Keratinocyte (primary cell): ENCODE measurements around the gene DNAJC18.

Experiments used
- CTCF ChIP-seq, 3 experiments: IDR thresholded peaks in 1 of 3; conservative IDR thresholded peaks in 1 of 3; optimal IDR thresholded peaks in 1 of 3; 2 replicates in 2 of 3; 3 replicates in 1 of 3; pipeline versions ENCODE3 to v1.5.1; 2011; ENCODE audit warnings: low read length in 3 of 3, mild to moderate bottlenecking in 3 of 3, moderate library complexity in 2 of 3, control low read depth in 1 of 3, inconsistent platforms in 1 of 3; ENCODE audit not compliant: insufficient read depth in 2 of 3; ENCODE audit errors: extremely low read depth in 1 of 3
- EZH2 ChIP-seq: IDR thresholded peaks from one replicate; pipeline ENCODE4 v1.6.1; 2012; ENCODE audit warnings: inconsistent platforms, mild to moderate bottlenecking, low read length, moderate library complexity

GRCh38 chr5:139486201-139486600, 46.9 kb upstream of the DNAJC18 start:
- TF ChIP-seq CTCF (optimal IDR thresholded peaks at IDR 0.05 in 1 of 3, IDR thresholded peaks at IDR 0.05 in 1 of 3, conservative IDR thresholded peaks at IDR 0.05 in 1 of 3; ENCODE audit: extremely low read depth in 1 of 3, insufficient read depth in 2 of 3, low read length in 3 of 3) (no peak), EZH2 (no peak)
